Mononuclear cell (primary cell): ENCODE results near the gene PLIN5. TPM values are rescaled to one million over a fixed set of nuclear protein-coding genes. Genes with fewer than 3 reads are reported as not detected.

Experiments used
- H3K27me3 ChIP-seq: 2 replicates; pipeline ENCODE4 v1.6.0; 2011; ENCODE audit warnings: low read length, control low read depth; ENCODE audit not compliant: insufficient read depth
- H3K4me1 ChIP-seq: 2 replicates; pipeline ENCODE4 v1.5.1; 2011; ENCODE audit warnings: mild to moderate bottlenecking, low read length, control low read depth; ENCODE audit not compliant: insufficient read depth
- H3K4me3 ChIP-seq: 2 replicates; pipeline ENCODE4 v1.5.1; 2011; ENCODE audit warnings: mild to moderate bottlenecking, low read length, moderate library complexity
- H3K9me3 ChIP-seq: 2 replicates; pipeline ENCODE4 v1.5.1; 2011; ENCODE audit warnings: low read depth, mild to moderate bottlenecking, control low read depth, low read length
- total RNA-seq: library from RNA; depleted of rRNA; stranded (reverse); fragments of >200 nt; gene quantifications from one replicate; pipeline ENCODE4 v1.2.3, GENCODE V29; 2012

PLIN5 gene
- total RNA-seq, 1 donor, result 0.21 TPM

DNA sequence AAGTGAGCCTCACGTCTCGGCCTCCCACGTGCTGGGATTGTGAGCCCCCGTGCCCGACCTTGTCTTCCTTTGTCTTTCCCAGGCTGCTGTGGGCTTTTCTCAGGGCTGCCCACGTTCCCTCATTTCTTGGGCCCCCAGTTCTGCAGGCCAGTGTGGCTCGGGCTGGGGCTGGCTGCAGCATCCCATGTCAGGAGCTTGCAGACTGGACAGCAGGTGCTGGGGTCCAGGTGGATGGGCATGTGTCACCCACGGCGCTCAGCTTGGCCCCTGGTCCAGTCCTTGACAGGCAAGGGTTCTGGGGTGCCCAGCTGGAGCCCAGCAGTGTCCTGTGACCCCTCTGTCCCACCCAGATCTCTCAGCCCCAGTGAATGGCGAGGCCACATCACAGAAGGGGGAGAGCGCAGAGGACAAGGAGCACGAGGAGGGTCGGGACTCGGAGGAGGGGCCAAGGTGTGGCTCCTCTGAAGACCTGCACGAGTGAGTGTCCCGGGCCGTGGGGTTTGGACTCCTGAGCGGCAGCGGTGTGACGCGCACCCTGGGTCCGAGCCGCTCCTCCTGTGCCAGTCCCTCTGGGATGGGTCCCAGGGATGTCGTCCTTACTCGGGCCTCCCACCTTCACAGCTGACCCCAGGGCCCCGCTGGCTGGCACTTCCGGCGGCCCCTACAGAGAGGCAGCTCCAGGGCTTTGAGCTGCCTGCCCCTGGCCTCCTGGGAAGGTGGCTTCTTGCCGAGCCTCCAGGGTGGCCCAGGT lies 34.0 kb downstream of the PLIN5 start:
- no peaks in the 10 kb centered on the region for H3K9me3 ChIP-seq
- H3K4me3 ChIP-seq, result no peak overlapping the region
- no peaks in the 10 kb centered on the region for H3K4me1 ChIP-seq
- no peaks in the 10 kb centered on the region for H3K27me3 ChIP-seq

DNA sequence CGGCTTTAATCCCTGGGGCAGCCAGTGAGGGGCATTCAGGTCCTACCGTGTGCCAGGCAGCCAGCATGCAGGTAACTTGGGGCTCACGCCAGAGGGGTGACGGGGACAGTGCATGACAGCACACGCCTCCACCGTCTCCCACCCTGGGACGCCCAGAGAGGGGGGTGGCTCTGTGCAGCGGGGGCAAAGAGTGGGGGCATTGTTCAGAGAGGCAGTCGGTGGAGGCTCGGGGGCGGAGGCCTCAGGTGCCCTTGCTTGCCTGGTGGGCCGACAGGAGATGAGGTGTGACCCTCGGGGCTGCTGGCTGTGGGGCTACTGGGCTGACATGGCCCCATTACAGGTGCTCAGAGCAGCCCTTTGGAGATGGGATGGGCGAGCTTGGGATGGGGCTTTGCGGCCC lies 35.2 kb downstream of the PLIN5 start:
- no peaks in the 10 kb centered on the region for H3K27me3 ChIP-seq
- H3K9me3 ChIP-seq, result no peaks in the 10 kb centered on the region
- no peaks in the 10 kb centered on the region for H3K4me1 ChIP-seq
- no peak overlapping the region for H3K4me3 ChIP-seq

DNA sequence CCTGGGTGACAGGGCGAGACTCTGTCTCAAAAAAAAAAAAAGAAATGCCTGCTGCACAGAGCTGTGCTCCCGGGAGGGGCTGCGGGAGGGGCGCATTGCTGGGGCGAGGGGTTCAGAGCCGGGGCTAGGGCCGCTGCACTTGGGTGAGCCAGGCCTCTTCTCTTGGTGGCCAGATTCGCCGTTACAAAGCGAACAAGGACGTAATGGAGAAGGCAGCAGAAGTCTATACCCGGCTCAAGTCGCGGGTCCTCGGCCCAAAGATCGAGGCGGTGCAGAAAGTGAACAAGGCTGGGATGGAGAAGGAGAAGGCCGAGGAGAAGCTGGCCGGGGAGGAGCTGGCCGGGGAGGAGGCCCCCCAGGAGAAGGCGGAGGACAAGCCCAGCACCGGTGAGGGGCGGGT lies 35.7 kb downstream of the PLIN5 start:
- Histone ChIP-seq H3K4me3 (no peak overlapping the region), H3K27me3 (no peaks in the 10 kb centered on the region), H3K4me1 (no peaks in the 10 kb centered on the region), H3K9me3 (no peaks in the 10 kb centered on the region)

DNA sequence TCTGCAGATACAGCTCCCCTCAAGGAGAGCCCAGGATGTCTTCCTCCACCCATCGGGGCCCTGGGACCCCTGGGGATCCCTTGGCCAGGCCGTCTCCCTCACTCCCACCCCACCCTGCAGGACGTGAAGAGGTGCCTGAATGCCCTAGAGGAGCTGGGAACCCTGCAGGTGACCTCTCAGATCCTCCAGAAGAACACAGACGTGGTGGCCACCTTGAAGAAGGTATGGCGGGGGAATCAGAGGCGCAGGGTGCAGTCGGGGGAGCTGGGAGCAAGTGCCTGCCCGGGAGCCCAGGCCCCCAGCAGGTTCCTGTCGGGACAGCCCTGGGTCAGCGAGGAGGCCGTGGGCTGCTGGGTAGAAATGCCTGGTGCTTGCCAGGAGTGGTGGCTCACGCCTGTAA lies 36.3 kb downstream of the PLIN5 start:
- no peaks in the 10 kb centered on the region for H3K9me3 ChIP-seq
- no peak overlapping the region for H3K4me3 ChIP-seq
- H3K27me3 ChIP-seq, result no peaks in the 10 kb centered on the region
- H3K4me1 ChIP-seq, result no peaks in the 10 kb centered on the region

DNA sequence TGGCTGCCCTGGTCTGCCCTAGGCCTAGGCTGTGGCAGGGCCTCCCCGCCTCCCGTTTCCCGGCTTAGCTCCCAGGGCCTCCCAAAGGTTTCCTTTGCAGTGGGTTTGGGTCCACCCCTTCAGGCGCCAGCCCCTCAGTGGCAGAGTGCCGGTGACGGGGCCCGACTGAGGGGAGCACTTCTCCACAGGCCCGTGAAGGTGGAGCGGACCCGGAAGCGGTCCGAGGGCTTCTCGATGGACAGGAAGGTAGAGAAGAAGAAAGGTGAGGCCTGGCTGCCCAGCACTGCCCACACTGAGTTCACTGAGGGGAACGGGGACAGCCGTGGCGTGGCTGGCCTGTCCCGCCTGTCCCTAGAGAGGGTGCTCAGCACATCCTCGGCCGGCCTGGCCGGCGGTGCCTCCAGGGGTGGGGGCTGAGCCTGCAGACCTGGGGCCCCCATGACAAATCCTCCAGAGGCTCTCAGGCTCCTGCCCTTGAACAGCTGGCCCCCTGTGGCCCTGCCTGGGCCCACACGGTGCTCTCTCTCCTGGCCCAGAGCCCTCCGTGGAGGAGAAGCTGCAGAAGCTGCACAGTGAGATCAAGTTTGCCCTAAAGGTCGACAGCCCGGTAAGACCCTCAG lies 37.1 kb downstream of the PLIN5 start:
- no peaks in the 10 kb centered on the region for H3K9me3 ChIP-seq
- no peaks in the 10 kb centered on the region for H3K27me3 ChIP-seq
- H3K4me1 ChIP-seq, result no peaks in the 10 kb centered on the region
- no peak overlapping the region for H3K4me3 ChIP-seq

DNA sequence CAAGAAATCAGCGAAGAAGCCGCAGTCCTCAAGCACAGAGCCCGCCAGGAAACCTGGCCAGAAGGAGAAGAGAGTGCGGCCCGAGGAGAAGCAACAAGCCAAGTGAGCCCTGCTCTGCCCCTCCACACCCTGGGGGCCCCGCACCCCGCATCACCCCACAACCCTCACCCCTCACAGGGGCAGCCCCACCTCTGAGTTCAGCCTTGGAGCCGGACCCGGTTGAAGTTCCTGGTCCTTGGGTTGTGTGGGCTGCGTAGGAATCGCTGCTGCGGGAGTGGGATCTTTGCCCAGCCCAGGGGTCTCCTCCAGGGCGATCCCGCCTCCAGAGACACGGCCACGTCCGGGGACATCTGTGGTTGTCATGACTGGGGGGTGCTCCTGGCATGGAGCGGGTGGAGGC lies 38.7 kb downstream of the PLIN5 start:
- no peaks in the 10 kb centered on the region for H3K4me1 ChIP-seq
- H3K9me3 ChIP-seq, result no peaks in the 10 kb centered on the region
- no peaks in the 10 kb centered on the region for H3K27me3 ChIP-seq
- no peak overlapping the region for H3K4me3 ChIP-seq

DNA sequence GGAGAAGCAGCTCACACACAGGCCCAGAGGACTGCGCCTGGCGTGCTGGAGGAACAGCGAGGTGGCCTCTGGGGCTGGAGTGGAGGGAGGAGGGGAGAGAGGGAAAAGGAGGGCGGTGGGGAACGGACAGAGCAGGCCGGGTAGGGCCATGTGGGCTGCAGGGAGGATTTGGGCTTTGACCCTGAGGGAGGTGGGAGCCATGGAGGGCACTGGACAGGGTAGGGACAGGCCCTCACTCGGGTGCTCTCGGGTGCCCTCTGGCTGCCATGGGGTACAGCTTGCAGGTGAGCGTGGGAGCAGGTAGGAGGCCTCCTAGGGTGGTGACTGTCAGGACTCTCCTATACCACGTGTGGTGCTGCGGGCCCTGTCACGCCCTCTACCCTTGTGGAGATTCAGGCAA lies 39.6 kb downstream of the PLIN5 start:
- no peaks in the 10 kb centered on the region for H3K27me3 ChIP-seq
- no peak overlapping the region for H3K4me3 ChIP-seq
- H3K9me3 ChIP-seq, result no peaks in the 10 kb centered on the region
- no peaks in the 10 kb centered on the region for H3K4me1 ChIP-seq

DNA sequence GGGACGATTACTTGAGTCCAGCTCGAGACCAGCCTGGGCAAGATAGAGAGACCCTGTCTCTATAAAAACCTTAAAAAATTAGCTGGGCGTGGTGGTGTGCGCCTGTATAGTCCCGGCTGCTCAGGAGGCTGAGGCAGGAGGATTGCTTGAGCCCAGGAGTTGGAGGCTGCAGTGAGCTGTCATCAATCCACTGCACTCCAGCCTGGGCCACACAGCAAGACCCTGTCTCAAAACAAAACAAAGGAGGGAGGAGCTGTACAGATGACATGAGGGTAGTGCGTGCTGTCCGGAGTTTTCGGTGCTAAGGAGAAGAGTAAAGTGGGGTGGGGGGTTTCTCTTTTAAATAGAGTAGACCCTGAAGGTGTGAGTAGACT lies 40.3 kb downstream of the PLIN5 start:
- Histone ChIP-seq H3K27me3 (no peaks in the 10 kb centered on the region), H3K9me3 (no peaks in the 10 kb centered on the region), H3K4me1 (no peaks in the 10 kb centered on the region), H3K4me3 (no peak overlapping the region)

DNA sequence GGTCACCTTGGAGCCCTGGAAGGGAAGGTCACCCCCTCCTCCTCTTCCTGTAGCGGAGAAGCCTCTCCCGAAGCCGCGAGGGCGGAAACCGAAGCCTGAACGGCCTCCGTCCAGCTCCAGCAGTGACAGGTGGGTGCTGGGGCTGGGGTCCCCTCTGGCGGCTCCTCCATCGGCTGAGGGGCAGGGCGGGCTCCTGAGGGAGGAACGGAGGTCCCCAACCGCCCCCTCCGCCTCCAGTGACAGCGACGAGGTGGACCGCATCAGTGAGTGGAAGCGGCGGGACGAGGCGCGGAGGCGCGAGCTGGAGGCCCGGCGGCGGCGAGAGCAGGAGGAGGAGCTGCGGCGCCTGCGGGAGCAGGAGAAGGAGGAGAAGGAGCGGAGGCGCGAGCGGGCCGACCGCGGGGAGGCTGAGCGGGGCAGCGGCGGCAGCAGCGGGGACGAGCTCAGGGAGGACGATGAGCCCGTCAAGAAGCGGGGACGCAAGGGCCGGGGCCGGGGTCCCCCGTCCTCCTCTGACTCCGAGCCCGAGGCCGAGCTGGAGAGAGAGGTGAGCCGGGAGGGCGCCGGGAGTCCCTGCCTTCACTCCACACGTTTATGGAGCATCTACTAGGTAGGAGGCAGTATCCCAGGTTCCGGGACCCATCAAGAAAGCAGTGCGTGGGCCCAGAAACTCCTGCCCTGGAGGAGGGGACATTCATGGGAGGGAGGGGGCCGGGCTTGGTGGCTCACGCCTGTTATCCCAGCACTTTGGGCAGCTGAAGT lies 40.9 kb downstream of the PLIN5 start:
- no peaks in the 10 kb centered on the region for H3K27me3 ChIP-seq
- no peaks in the 10 kb centered on the region for H3K9me3 ChIP-seq
- H3K4me1 ChIP-seq, result no peaks in the 10 kb centered on the region
- no peak overlapping the region for H3K4me3 ChIP-seq

DNA sequence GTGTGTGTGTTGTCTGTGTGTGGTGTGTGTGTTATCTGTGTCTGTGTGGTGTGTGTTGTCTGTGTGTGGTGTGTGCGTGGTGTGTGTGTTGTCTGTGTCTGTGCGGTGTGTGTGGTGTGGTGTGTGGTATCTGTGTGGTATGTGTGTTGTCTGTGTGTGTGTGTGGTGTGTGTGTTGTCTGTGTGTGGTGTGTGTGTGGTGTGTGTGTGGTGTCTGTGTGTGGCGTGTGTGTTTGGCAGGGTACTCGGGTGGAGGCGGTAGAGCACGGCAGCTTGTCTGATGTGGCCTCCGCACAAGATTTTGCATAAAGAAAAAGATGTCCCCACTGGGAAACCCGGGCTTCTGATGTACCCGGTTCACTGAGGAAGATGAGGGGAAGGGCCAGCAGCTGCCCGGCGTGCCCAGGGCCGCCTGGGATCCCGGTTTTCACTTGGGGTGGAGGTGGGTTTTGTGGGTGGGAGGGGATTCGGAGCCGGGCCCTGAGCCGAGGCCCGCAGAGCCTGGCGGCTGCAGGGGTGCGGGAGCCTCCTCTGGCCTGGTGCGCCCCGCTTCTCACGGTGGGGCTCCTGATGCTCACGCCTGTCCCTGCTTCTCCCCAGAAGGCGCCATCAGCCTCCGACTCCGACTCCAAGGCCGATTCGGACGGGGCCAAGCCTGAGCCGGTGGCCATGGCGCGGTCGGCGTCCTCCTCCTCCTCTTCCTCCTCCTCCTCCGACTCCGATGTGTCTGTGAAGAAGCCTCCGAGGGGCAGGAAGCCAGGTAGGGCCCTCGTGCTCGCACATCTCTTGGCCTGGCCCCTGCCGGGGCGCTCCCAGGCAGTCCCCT lies 41.7 kb downstream of the PLIN5 start:
- Histone ChIP-seq H3K9me3 (no peaks in the 10 kb centered on the region), H3K4me3 (no peak overlapping the region), H3K27me3 (no peaks in the 10 kb centered on the region), H3K4me1 (no peaks in the 10 kb centered on the region)

DNA sequence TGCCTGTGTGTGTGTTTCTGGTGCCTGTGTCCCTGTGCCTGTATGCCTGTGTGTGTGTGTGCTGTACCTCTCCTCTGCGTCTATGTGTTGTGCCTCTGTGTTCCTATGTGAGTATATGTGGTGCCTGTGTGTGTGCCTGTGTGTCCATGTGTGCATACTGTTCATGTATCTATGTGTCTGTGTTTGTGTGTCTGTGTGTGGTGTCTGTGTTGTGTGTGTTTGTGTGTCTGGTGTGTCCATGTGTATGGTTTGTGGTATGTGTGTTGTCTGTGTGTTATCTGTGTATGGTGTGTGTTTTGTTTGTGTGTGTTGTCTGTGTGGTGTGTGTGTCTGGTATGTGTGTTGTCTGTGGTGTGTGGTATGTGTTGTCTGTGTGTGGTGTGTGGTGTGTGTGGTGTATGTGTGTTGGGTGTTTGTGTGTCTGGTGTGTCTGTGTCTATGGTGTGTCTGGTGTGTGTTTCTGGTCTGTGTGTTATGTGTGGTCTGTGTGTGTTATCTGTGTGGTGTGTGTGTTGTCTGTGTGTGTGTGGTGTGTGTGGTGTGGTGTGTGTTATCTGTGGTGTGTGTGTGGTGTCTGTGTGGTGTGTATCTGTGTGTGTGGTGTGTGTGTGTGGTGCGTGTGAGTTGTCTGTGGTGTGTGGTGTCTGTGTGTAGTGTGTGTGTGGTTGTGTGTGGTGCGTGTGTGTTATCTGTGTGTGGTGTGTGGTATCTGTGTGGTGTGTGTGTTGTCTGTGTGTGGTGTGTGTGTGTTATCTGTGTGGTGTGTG lies 42.5 kb downstream of the PLIN5 start:
- H3K27me3 ChIP-seq, result no peaks in the 10 kb centered on the region
- no peaks in the 10 kb centered on the region for H3K9me3 ChIP-seq

DNA sequence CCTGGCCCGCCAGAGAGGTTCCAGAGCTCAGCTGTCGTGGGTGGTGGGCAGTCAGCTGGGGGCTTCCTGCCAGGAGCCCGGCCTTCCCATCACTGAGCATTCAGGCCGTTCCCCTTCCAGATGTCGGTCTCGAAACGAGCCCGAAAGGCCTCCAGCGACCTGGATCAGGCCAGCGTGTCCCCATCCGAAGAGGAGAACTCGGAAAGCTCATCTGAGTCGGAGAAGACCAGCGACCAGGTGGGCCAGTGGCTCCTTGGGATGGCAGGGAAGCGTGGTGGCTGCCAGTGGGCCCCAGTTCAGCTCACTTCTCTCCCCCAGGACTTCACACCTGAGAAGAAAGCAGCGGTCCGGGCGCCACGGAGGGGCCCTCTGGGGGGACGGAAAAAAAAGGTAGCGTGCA lies 43.6 kb downstream of the PLIN5 start:
- Histone ChIP-seq H3K9me3 (no peaks in the 10 kb centered on the region), H3K4me1 (no peaks in the 10 kb centered on the region), H3K4me3 (no peak overlapping the region), H3K27me3 (no peaks in the 10 kb centered on the region)

More for the DNA sequence above, 42.5 kb downstream of the PLIN5 start:
- Histone ChIP-seq H3K4me1 (no peaks in the 10 kb centered on the region), H3K4me3 (no peak overlapping the region)

DNA sequence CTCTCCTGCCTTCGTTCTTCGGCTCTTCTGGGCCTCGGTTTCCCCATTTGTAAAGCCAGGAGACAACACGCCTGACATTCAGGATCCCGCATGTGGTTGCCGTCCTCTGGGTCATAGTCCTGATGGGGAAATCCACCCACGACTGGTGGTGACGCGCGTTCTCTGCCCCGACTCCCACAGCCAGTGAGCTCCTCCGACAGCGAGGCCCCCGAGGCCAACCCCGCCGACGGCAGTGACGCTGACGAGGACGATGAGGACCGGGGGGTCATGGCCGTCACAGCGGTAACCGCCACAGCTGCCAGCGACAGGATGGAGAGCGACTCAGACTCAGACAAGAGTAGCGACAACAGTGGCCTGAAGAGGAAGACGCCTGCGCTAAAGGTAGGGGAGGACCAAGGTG lies 46.5 kb downstream of the PLIN5 start:
- Histone ChIP-seq H3K27me3 (no peaks in the 10 kb centered on the region), H3K4me1 (no peaks in the 10 kb centered on the region), H3K4me3 (no peak overlapping the region), H3K9me3 (no peaks in the 10 kb centered on the region)

DNA sequence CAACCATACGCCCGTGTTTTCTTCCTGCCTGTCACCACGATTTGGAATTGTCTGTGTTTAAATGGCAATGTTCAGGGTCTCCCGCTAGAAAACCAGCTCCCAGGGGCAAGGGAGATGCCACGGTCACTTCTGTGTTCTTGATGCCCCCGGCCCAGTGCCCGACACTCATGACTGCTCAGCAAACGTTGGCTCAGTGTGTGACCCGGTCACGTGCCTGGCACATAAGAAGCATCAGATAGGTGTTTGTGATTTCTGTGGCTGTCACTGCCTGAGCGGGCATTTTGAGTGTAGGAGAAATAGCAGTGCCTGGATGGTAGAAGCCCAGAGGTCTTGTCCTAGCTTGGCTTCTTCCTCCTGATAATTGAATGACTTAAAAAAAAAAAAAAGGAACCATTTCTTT lies 47.5 kb downstream of the PLIN5 start:
- Histone ChIP-seq H3K4me3 (no peak overlapping the region), H3K9me3 (no peaks in the 10 kb centered on the region), H3K27me3 (no peaks in the 10 kb centered on the region), H3K4me1 (no peaks in the 10 kb centered on the region)
